IPS-NIHi11 (cell line): ENCODE data around the gene SCTR.

ENCODE experiments used
- DNase-seq: peaks from one replicate; pipeline ENCODE4 v3.0.0; 2012; ENCODE audit warnings: mixed read lengths, low spot score

Gene SCTR

GRCh38 chr2:119487434-119488244 is 36.6 kb downstream of the SCTR start:
- DNase-seq, result no peak

GRCh38 chr2:119486886-119487285 is 37.4 kb downstream of the SCTR start:
- no peak for DNase-seq

GRCh38 chr2:119486196-119486827 is 38.0 kb downstream of the SCTR start:
- no peak for DNase-seq

GRCh38 chr2:119485336-119486110 is 38.8 kb downstream of the SCTR start:
- DNase-seq, result no peak

- peak; percentile 3 for DNase-seq
Measured at GRCh38 chr2:119484834-119485233, 39.4 kb downstream of the SCTR start.

GRCh38 chr2:119483896-119484718 is 40.2 kb downstream of the SCTR start:
- DNase-seq, result no peak

- DNase-seq, result no peak
Measured at GRCh38 chr2:119483395-119483753, 40.9 kb downstream of the SCTR start.

- DNase-seq, result peak; percentile 11
Measured at GRCh38 chr2:119482481-119483394, 41.5 kb downstream of the SCTR start.

- DNase-seq, result peak; percentile 8
Measured at GRCh38 chr2:119481501-119482455, 42.5 kb downstream of the SCTR start.

- no peak for DNase-seq
Measured at GRCh38 chr2:119480718-119481142, 43.6 kb downstream of the SCTR start.

- DNase-seq, result no peak
Measured at GRCh38 chr2:119480184-119480583, 44.1 kb downstream of the SCTR start.

GRCh38 chr2:119478978-119479295 is 45.3 kb downstream of the SCTR start:
- no peak for DNase-seq

- DNase-seq, result no peak
Measured at GRCh38 chr2:119478188-119478977, 45.9 kb downstream of the SCTR start.

- no peak for DNase-seq
Measured at GRCh38 chr2:119477113-119477505, 47.2 kb downstream of the SCTR start.

- peak; percentile 87 for DNase-seq
Measured at GRCh38 chr2:119476301-119477112, 47.8 kb downstream of the SCTR start.

- no peak for DNase-seq
Measured at GRCh38 chr2:119475857-119476244, 48.4 kb downstream of the SCTR start.

GRCh38 chr2:119475225-119475856 is 48.9 kb downstream of the SCTR start:
- DNase-seq, result peak; percentile 55
